ENCODE measurements around the gene TMEM107.
"Not testable (repeated sequence)": the region's sequence is repeated elsewhere in the genome, so short reads cannot be mapped to it uniquely, and the experiment has no call there.

TMEM107 gene

GRCh38 chr17:8176197-8176940, at the start of gene TMEM107:
TMEM107 (minus strand) TSS chr17:8176380; CDS start chr17:8176286, 94 bp downstream.
- no peak for DNase-seq (ENCODE audit: low read depth)

- DNase-seq (ENCODE audit: low read depth) = no peak
Observed at GRCh38 chr17:8224891-8225812, 49.0 kb upstream of the TMEM107 start.

GRCh38 chr17:8223356-8224126, 47.4 kb upstream of the TMEM107 start:
- peak; percentile 77 for DNase-seq (ENCODE audit: low read depth)

DNA sequence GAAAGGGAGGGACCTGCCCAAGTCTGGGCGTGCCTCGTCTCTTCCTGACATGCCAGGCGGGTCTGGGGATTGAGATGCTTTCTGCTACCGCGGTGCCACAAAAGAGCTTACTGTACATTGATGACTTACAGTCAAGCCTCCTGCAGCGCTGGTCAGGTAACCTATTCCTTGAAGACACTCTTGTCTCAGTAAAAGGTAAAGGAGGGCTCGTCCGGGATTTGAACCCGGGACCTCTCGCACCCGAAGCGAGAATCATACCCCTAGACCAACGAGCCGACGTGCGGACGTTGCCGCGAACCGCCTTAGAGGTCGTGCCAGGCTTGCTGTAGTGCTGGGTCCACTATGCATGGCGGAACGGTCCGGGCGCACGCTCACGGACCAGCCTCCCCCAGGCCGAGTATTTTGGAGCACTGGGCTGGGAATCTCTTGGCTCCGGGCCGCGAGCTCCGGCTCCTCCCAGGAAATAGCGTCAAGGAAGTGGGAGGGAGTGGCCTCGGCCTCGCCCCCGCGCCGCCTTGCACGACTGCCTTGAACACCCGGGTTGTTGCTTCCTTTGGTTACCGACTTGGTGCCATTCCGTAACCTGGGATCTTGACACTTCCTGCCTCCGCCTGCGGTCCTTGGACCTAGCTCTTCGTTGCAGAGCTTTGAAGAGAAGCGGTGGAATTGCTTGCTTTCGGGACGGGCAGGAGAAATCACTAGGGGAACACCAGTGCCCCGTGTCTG, 46.6 kb upstream of the TMEM107 start:
- DNase-seq (ENCODE audit: low read depth) = peak; percentile 93

- DNase-seq (ENCODE audit: low read depth) = no peak
Observed at GRCh38 chr17:8222380-8222629, 46.1 kb upstream of the TMEM107 start.

GRCh38 chr17:8221663-8222379, 45.6 kb upstream of the TMEM107 start:
- peak; percentile 55 for DNase-seq (ENCODE audit: low read depth)

- peak; percentile 83 for DNase-seq (ENCODE audit: low read depth)
Observed at GRCh38 chr17:8220783-8221662, 44.8 kb upstream of the TMEM107 start.

DNA sequence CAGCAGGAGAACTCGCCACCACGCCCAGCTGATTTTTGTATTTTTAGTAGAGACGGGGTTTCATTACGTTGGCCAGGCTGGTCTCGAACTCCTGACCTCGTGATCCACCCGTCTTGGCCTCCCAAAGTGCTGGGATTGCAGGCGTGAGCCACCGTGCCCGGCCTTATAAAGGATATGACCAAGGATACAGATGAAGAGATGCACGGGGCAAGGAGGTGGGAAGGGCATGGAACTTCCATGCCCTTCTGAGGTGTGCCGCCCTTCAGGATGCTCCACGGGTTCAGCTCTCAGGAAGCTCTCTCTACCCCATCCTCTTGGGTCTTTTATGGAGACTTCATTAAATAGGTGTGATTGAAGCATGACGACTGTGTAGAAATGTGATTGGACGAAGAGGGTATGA, 37.8 kb upstream of the TMEM107 start:
- not testable (repeated sequence) for DNase-seq (ENCODE audit: low read depth)

DNA sequence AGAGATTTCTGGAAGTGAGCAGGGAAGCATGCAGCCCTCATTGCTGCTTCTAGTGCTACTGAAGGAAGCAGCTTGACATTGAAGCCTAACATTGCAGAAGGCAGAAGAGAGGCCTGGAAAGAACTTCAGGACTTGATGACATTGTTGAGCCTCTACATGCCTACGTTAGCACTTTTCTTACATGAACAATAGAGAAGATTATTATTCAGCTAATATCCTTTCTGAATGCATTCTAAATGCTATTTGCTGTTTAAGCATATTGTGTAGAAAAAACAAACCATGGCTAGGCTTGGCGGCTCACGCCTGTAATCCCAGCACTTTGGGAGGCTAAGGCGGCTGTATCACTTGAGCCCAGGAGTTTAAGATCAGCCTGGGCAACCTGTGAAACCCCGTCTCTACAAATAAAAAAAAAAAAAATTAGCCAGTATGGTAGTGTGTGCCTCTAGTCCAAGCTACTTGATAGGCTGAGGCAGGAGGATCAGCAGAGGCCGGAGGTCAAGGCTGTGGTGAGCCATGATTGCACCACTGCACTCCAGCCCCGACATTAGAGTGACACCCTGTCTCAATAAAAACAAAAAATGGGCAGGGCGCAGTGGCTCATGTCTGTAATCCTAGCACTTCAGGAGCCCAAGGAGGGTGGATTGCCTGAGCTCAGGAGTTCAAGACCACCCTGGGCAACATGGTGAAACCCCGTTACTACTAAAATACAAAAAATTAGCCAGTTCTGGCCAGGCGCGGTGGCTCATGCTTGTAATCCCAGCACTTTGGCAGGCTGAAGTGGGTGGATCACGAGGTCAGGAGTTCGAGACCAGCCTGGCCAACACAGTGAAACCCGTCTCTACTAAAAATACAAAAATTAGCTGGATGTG, 36.4 kb upstream of the TMEM107 start:
- DNase-seq (ENCODE audit: low read depth) = no peak

DNA sequence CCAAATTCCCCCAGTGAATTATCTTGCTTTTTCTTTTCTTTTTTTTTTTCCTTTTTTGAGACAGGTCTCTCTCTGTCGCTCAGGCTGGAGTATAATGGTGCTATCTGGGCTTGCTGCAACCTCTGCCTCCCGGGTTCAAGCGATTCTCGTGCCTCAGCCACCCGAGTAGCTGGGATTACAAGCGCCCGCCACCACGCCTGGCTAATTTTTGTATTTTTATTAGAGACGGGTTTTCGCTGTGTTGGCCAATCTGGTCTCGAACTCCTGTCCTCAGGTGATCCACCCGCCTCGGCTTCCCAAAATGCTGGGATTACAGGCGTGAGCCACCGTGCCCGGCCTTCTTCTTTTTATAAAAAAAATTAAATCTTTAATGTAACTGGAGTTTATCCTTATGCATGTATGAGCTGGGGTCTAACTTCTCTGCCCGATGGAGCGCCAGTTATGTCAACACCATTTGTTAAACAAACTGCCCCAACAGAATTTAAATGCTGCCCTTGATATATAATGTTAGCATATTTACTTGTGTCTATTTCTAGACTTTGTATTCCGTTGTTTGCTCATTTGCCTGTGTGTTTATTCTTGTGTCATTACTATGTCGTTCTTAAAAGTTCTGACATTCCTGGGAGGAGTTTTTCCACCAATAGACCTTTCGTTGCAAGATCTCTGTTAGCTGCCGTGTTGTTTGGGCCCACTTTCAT, 34.7 kb upstream of the TMEM107 start:
- no peak for DNase-seq (ENCODE audit: low read depth)

- peak; percentile 79 for DNase-seq (ENCODE audit: low read depth)
Observed at GRCh38 chr17:8209907-8210760, 34.0 kb upstream of the TMEM107 start, which contains the start of gene AURKB. AURKB (minus strand) TSS chr17:8210575; CDS start chr17:8210224, 351 bp downstream.

GRCh38 chr17:8206536-8206935, 30.4 kb upstream of the TMEM107 start:
- DNase-seq (ENCODE audit: low read depth) = no peak

GRCh38 chr17:8204761-8205555, 28.8 kb upstream of the TMEM107 start:
- DNase-seq (ENCODE audit: low read depth) = no peak

DNA sequence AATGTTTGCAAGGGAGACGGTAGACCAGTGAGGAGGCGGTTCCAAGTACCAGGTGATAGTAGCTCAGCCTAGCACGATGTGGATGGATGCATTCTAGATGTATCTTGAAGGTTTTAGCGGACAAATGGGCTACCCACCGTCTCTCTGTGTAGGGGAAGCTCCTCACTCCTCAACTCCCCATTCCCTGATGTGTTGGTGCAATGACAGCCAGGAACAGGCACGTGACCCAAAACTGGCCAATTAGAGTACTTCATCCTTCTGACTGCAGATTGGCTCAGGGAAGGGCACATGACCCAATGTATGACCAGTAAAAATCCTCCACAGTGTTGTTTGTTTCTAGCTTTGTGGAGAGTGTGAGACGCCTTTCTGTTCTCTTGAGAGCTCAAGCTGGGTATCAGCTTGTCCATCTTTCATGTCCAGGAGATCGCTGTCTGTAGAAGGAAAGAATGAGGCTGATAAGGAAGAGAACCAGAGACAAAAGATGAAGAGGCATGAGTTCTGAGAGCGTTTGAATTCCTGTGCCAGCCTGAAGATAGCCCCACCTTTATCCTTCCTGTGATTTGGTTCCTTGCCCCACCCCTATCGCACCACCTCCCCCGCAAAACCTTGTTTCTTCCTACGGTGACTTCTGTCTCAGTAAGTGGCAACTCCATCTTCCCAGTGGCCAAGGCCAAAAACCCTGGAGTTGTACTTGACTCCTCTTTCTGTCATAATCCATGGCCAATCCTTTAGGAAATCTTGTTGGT, 16.1 kb upstream of the TMEM107 start:
- peak; percentile 79 for DNase-seq (ENCODE audit: low read depth)

GRCh38 chr17:8190506-8190905, 14.3 kb upstream of the TMEM107 start:
- DNase-seq (ENCODE audit: low read depth) = peak; percentile 27
